Fibroblast of lung (primary cell): Measurements from ENCODE around the gene RB1. TPM values are rescaled to one million over a fixed set of nuclear protein-coding genes. Genes with fewer than 3 reads are reported as not detected.

ENCODE experiments used
- DNase-seq, 2 donors: peaks; one replicate each; pipeline versions ENCODE4 v3.0.0 to v3.0.0-alpha.2; 2010; ENCODE audit warnings: low read depth in 2 of 2
- H2AFZ ChIP-seq: 2 replicates; pipeline ENCODE4 v1.5.1; 2012; ENCODE audit warnings: low read length, control low read depth, inconsistent platforms
- H3K27ac ChIP-seq: 2 replicates; pipeline ENCODE4 v1.5.1; 2011; ENCODE audit warnings: low read length, control low read depth; ENCODE audit not compliant: insufficient read depth
- H3K27me3 ChIP-seq: 2 replicates; pipeline ENCODE4 v1.5.1; 2011; ENCODE audit warnings: mild to moderate bottlenecking, low read length; ENCODE audit not compliant: control insufficient read depth, insufficient read depth
- H3K36me3 ChIP-seq: 2 replicates; pipeline ENCODE4 v1.5.1; 2011; ENCODE audit warnings: low read length; ENCODE audit not compliant: control insufficient read depth, insufficient read depth
- H3K4me1 ChIP-seq: 2 replicates; pipeline ENCODE4 v1.5.1; 2011; ENCODE audit warnings: low read length; ENCODE audit not compliant: control insufficient read depth, insufficient read depth; ENCODE audit errors: extremely low read depth
- H3K4me2 ChIP-seq: 2 replicates; pipeline ENCODE4 v1.5.1; 2011; ENCODE audit warnings: low read length, control low read depth; ENCODE audit not compliant: insufficient read depth; ENCODE audit errors: extremely low read depth
- H3K4me3 ChIP-seq, 4 experiments: fragments of 200-600 bp in 1 of 4; sonication (generic) in 1 of 4; replicated peaks in 1 of 4; 2 replicates each; pipeline ENCODE4 v1.5.1; 2011 to 2016; ENCODE audit warnings: low read length in 4 of 4, low read depth in 3 of 4, mild to moderate bottlenecking in 3 of 4, control low read depth in 2 of 4, inconsistent platforms in 1 of 4, mixed read lengths in 1 of 4; ENCODE audit not compliant: insufficient read depth in 1 of 4; ENCODE audit errors: control extremely low read depth in 1 of 4
- H3K79me2 ChIP-seq: 2 replicates; pipeline ENCODE4 v1.5.1; 2012; ENCODE audit warnings: mild to moderate bottlenecking, low read length, inconsistent platforms; ENCODE audit not compliant: control insufficient read depth, insufficient read depth
- H3K9ac ChIP-seq: 2 replicates; pipeline ENCODE4 v1.5.1; 2011; ENCODE audit warnings: mild to moderate bottlenecking, low read length, control low read depth; ENCODE audit not compliant: insufficient read depth
- H3K9me3 ChIP-seq: 2 replicates; pipeline ENCODE4 v1.5.1; 2012; ENCODE audit warnings: low read depth, low read length; ENCODE audit not compliant: control insufficient read depth, insufficient read depth
- H4K20me1 ChIP-seq: 2 replicates; pipeline ENCODE4 v1.5.1; 2011; ENCODE audit warnings: low read length; ENCODE audit not compliant: control insufficient read depth, insufficient read depth; ENCODE audit errors: extremely low read depth
- CTCF ChIP-seq, 2 donors: IDR thresholded peaks in 1 of 2; conservative IDR thresholded peaks in 1 of 2; 1 replicate in 1 of 2; 2 replicates in 1 of 2; pipeline ENCODE4 v1.5.1; 2011 to 2012; ENCODE audit warnings: low read length in 2 of 2, control low read depth in 1 of 2, inconsistent platforms in 1 of 2, low read depth in 1 of 2, mild to moderate bottlenecking in 1 of 2
- EZH2 ChIP-seq: IDR thresholded peaks from 2 replicates; pipeline ENCODE4 v1.5.1; 2012; ENCODE audit warnings: low read length, control low read depth, mild to moderate bottlenecking; ENCODE audit errors: missing control alignments
- polyA plus RNA-seq, 2 donors: library from polyadenylated mRNA; depleted of rRNA in 1 of 2; stranded (reverse) in 1 of 2; unstranded in 1 of 2; fragments of >200 nt; gene quantifications; 2 replicates each; pipeline ENCODE4 v1.2.1, GENCODE V29; 2011 to 2012; ENCODE audit warnings: missing spikeins in 1 of 2
- total RNA-seq: library from RNA; depleted of rRNA; stranded (reverse); fragments of >200 nt; gene quantifications from 2 replicates; pipeline ENCODE4 v1.2.1, GENCODE V29; 2014

The RB1 gene
- total and polyA plus RNA-seq, 2 donors (not counting 1 experiment from before 2014, with no cell fraction given), result 31.9 to 39.7 TPM

- H3K27ac ChIP-seq, result no peak overlapping the region
- H3K9ac ChIP-seq, result no peak overlapping the region
- no peak for DNase-seq
- no peak overlapping the region for H3K4me2 ChIP-seq
- no peak overlapping the region for H3K4me3 ChIP-seq
- peaks cover 2% of the 10 kb centered on the region for H3K4me1 ChIP-seq
- no peaks in the 10 kb centered on the region for H3K9me3 ChIP-seq
- H2AFZ ChIP-seq, result no peak overlapping the region
- no peaks in the 10 kb centered on the region for H3K27me3 ChIP-seq
- H3K36me3 ChIP-seq, result no peaks in the 10 kb centered on the region
- TF ChIP-seq CTCF (conservative IDR thresholded peaks at IDR 0.05 in 1 of 2, IDR thresholded peaks at IDR 0.05 in 1 of 2; ENCODE audit: low read depth in 1 of 2, low read length in 2 of 2) (no peak), EZH2 (no peak)
- H4K20me1 ChIP-seq, result no peaks in the 10 kb centered on the region
- H3K79me2 ChIP-seq, result no peaks in the 10 kb centered on the region
Measured at GRCh38 chr13:48434200-48434599, 130.6 kb downstream of the RB1 start.

GRCh38 chr13:48436661-48437288 is 133.2 kb downstream of the RB1 start:
- no peaks in the 10 kb centered on the region for H3K9me3 ChIP-seq
- H3K79me2 ChIP-seq, result no peaks in the 10 kb centered on the region
- no peak overlapping the region for H3K9ac ChIP-seq
- no peak overlapping the region for H3K27ac ChIP-seq
- no peak overlapping the region for H3K4me3 ChIP-seq
- no peak for DNase-seq
- H3K4me1 ChIP-seq, result no peaks in the 10 kb centered on the region
- H3K4me2 ChIP-seq, result no peak overlapping the region
- no peaks in the 10 kb centered on the region for H4K20me1 ChIP-seq
- no peaks in the 10 kb centered on the region for H3K36me3 ChIP-seq
- H3K27me3 ChIP-seq, result no peaks in the 10 kb centered on the region
- H2AFZ ChIP-seq, result no peak overlapping the region
- TF ChIP-seq CTCF (conservative IDR thresholded peaks at IDR 0.05 in 1 of 2, IDR thresholded peaks at IDR 0.05 in 1 of 2; ENCODE audit: low read depth in 1 of 2, low read length in 2 of 2) (no peak), EZH2 (no peak)

GRCh38 chr13:48437371-48437770 is 133.8 kb downstream of the RB1 start:
- Histone ChIP-seq H3K36me3 (no peaks in the 10 kb centered on the region), H3K9ac (no peak overlapping the region), H3K79me2 (no peaks in the 10 kb centered on the region), H3K27me3 (no peaks in the 10 kb centered on the region), H3K4me2 (no peak overlapping the region), H4K20me1 (no peaks in the 10 kb centered on the region), H2AFZ (no peak overlapping the region), H3K27ac (no peak overlapping the region), H3K4me3 (no peak overlapping the region), H3K9me3 (no peaks in the 10 kb centered on the region), H3K4me1 (no peaks in the 10 kb centered on the region)
- DNase-seq, result peak; percentile 70 to 85
- no peak for TF ChIP-seq CTCF (conservative IDR thresholded peaks at IDR 0.05 in 1 of 2, IDR thresholded peaks at IDR 0.05 in 1 of 2; ENCODE audit: low read depth in 1 of 2, low read length in 2 of 2)
- TF ChIP-seq EZH2, result no peak
